ENCODE measurements around the gene PRSS57. TPM values are rescaled to one million over a fixed set of nuclear protein-coding genes. Genes with fewer than 3 reads are reported as not detected.

The PRSS57 gene
- total and polyA plus RNA-seq, 2 of the 13 experiments (the other 11 are each of a cell fraction or from before 2014, with no cell fraction given): 0.12 TPM; not detected in 1

- in situ Hi-C loops (cut with HindIII; ENCODE audit: extremely low pct_ligation_motif_present, low pct_unique_long_range_greater_than_20kb): no loop called here
- DNase-seq (ENCODE audit: low spot score) (no peak), FAIRE-seq (no peak), ATAC-seq (no peak)
- WGBS (ENCODE audit: low lambda C conversion rate): 87% methylated on average over 10 of the region's 17 CpGs
- intact Hi-C loops (cut with micrococcal nuclease; ENCODE audit: unreplicated experiment): no loop called here
- Histone ChIP-seq H3K79me2 (ENCODE audit: insufficient read depth, low read length) (no peaks in the 10 kb centered on the region), H3K27ac (ENCODE audit: extremely low read length, insufficient read depth, low read length) (no peak overlapping the region), H3K36me3 (replicated peaks in 1 of 2; ENCODE audit: control insufficient read depth in 1 of 2, insufficient read depth in 2 of 2, low read length in 2 of 2) (peaks cover 0 to 5% of the 10 kb centered on the region in 2 experiments; a peak in 2 of 5 replicates), H3K27me3 (ENCODE audit: control insufficient read depth in 1 of 2, insufficient read depth in 2 of 2, low read length in 2 of 2) (no peaks in the 10 kb centered on the region), H3K9ac (ENCODE audit: insufficient read depth, low read depth, low read length) (no peak overlapping the region), H3K4me2 (ENCODE audit: low read depth, low read length) (no peak overlapping the region), H3K4me3 (replicated peaks in 1 of 3; ENCODE audit: insufficient read depth in 1 of 3, low read depth in 2 of 3, low read length in 3 of 3) (no peak overlapping the region), H3K4me1 (ENCODE audit: insufficient read depth, low read length) (0 out of 2 replicates have a peak, but pooled peaks cover 7% of the 10 kb centered on the region), H4K20me1 (ENCODE audit: insufficient read depth, low read length) (no peaks in the 10 kb centered on the region), H3K9me3 (ENCODE audit: low read length) (no peaks in the 10 kb centered on the region), H2AFZ (ENCODE audit: low read length) (no peak overlapping the region)
- no TSS peak for BruUV-seq (replicated peaks)
- ChIA-PET POLR2A (interaction anchor here (1.3 kb wide), 1 partner anchor 19 kb away, joined by 3 read pairs; no protein-coding TSS in a partner anchor), CTCF (ENCODE audit: low intra/inter-chr PET ratio, low total read pairs) (no interaction called here)
- TF ChIP-seq PLSCR1 (CRISPR knock-in tag; IDR thresholded peaks at IDR 0.05; ENCODE audit: borderline replicate concordance): no peak
- no peak for TF ChIP-seq ZNF850 (CRISPR knock-in tag; conservative IDR thresholded peaks at IDR 0.05)
- no peak for TF ChIP-seq U2AF2 (IDR thresholded peaks at IDR 0.05; ENCODE audit: low read depth, low read length)
- TF ChIP-seq ZNF484 (CRISPR knock-in tag; IDR thresholded peaks at IDR 0.05; ENCODE audit: borderline replicate concordance, low read depth): no peak
- TF ChIP-seq ZBTB4 (CRISPR knock-in tag; IDR thresholded peaks at IDR 0.05; ENCODE audit: borderline replicate concordance): no peak
- no peak for TF ChIP-seq RCOR2 (CRISPR knock-in tag; IDR thresholded peaks at IDR 0.05)
- no peak for TF ChIP-seq FOXP1 (IDR thresholded peaks at IDR 0.05)
- TF ChIP-seq FOXP1 (CRISPR knock-in tag; IDR thresholded peaks at IDR 0.05): no peak
- TF ChIP-seq RFX5 (IDR thresholded peaks at IDR 0.05; ENCODE audit: low read depth, low read length): no peak
- no peak for TF ChIP-seq ZNF782 (CRISPR knock-in tag; IDR thresholded peaks at IDR 0.05; ENCODE audit: borderline replicate concordance)
- no peak for TF ChIP-seq MYC (CRISPR knock-in tag; IDR thresholded peaks at IDR 0.05; ENCODE audit: borderline replicate concordance)
- no peak for TF ChIP-seq TFDP2 (CRISPR knock-in tag; IDR thresholded peaks at IDR 0.05)
These were observed 53.5 kb downstream of the PRSS57 start for GRCh38 chr19:641702-642101.

Measured in HepG2 (cell line).